Esophagus muscularis mucosa (tissue), 4 donors: ENCODE results near the gene MBD5.

Experiments
- CTCF ChIP-seq, 3 experiments: fragments of 200-600 bp in 2 of 3; fragments of 450-650 bp in 1 of 3; sonication (generic) in 2 of 3; IDR thresholded peaks; one replicate each; pipeline ENCODE4 v1.5.1; 2017 to 2019; ENCODE audit warnings: antibody characterized with exemption in 3 of 3, mild to moderate bottlenecking in 2 of 3, moderate library complexity in 1 of 3
- EP300 ChIP-seq: sonication (generic); formaldehyde crosslinking; IDR thresholded peaks from one replicate; pipeline ENCODE4 v1.6.1; 2017; ENCODE audit warnings: antibody characterized with exemption
- POLR2A ChIP-seq: fragments of 450-650 bp; IDR thresholded peaks from one replicate; pipeline ENCODE4 v1.6.1; 2017; ENCODE audit warnings: antibody characterized with exemption, moderate library complexity, mild to moderate bottlenecking, low read depth
- POLR2AphosphoS5 ChIP-seq, 2 donors: sonication (generic); formaldehyde crosslinking; IDR thresholded peaks; one replicate each; pipeline ENCODE4 v1.6.1; 2017; ENCODE audit warnings: antibody characterized with exemption in 2 of 2

- TF ChIP-seq CTCF (IDR thresholded peaks at IDR 0.05): no peak
- TF ChIP-seq POLR2A: no peak
- TF ChIP-seq POLR2AphosphoS5 (IDR thresholded peaks at IDR 0.05): no peak
- TF ChIP-seq EP300: no peak
Observed at GRCh38 chr2:148458171-148458570, 437.3 kb downstream of the MBD5 start.
